Measurements from ENCODE around the gene ERICH6. TPM values are rescaled to one million over a fixed set of nuclear protein-coding genes. Genes with fewer than 3 reads are reported as not detected.

The ERICH6 gene
- total RNA-seq, 2 experiments from 2014 or later = not detected

- Mint-ChIP-seq H3K27me3 (no peaks in the 10 kb centered on the region), H3K36me3 (ENCODE audit: low read depth) (peaks cover 56% of the 10 kb centered on the region), H3K4me1 (ENCODE audit: low read depth) (peaks cover 76% of the 10 kb centered on the region), H3K4me3 (peak overlapping the region; percentile 29), H3K9me3 (no peaks in the 10 kb centered on the region), H3K27ac (peak overlapping the region; percentile 99)
- ChIA-PET CTCF (interaction anchor here (1.2 to 1.9 kb wide), 6 partner anchors 14 to 49 kb away, joined by 3 to 9 read pairs (median 4); partner anchors contain the start of gene SIAH2), POLR2A (interaction anchor here (0.5 to 4.4 kb wide), 10 partner anchors 13 to 1575 kb away, joined by 3 to 125 read pairs (median 5); partner anchors contain the start of genes SELENOT and SIAH2)
- TF ChIP-seq CTCF (IDR thresholded peaks at IDR 0.05) = no peak
- DNase-seq (no peak), ATAC-seq (no peak)
- intact Hi-C loops (cut with micrococcal nuclease) = loop anchor here (2.0 kb wide), 1 partner anchor 16 kb away; no protein-coding TSS in a partner anchor
Observed at GRCh38 chr3:150738688-150739087, 35.0 kb upstream of the ERICH6 start.

GRCh38 chr3:150737874-150738679 is 34.4 kb upstream of the ERICH6 start:
- Mint-ChIP-seq H3K36me3 (ENCODE audit: low read depth) (peaks cover 50% of the 10 kb centered on the region), H3K27ac (peak overlapping the region; percentile 99), H3K4me3 (peak overlapping the region; percentile 29), H3K9me3 (no peaks in the 10 kb centered on the region), H3K27me3 (no peaks in the 10 kb centered on the region), H3K4me1 (ENCODE audit: low read depth) (peaks cover 74% of the 10 kb centered on the region)
- peak; percentile 67 for ATAC-seq
- peak; percentile 77 for DNase-seq
- intact Hi-C loops (cut with micrococcal nuclease) = loop anchor here (2.0 kb wide), 1 partner anchor 15 kb away; no protein-coding TSS in a partner anchor
- ChIA-PET POLR2A (interaction anchor here (0.5 to 4.4 kb wide), 12 partner anchors 14 to 1576 kb away, joined by 3 to 125 read pairs (median 4); partner anchors contain the start of genes SELENOT and SIAH2), CTCF (interaction anchor here (1.2 to 1.9 kb wide), 6 partner anchors 14 to 50 kb away, joined by 3 to 9 read pairs (median 4); partner anchors contain the start of gene SIAH2)
- TF ChIP-seq CTCF (IDR thresholded peaks at IDR 0.05) = no peak

GRCh38 chr3:150736903-150737832 is 33.4 kb upstream of the ERICH6 start:
- Mint-ChIP-seq H3K4me3 (no peak overlapping the region), H3K27me3 (no peaks in the 10 kb centered on the region), H3K9me3 (no peaks in the 10 kb centered on the region), H3K36me3 (ENCODE audit: low read depth) (peaks cover 42% of the 10 kb centered on the region), H3K4me1 (ENCODE audit: low read depth) (peaks cover 66% of the 10 kb centered on the region), H3K27ac (peak overlapping the region; percentile 99)
- ChIA-PET POLR2A (interaction anchor here (0.8 to 4.4 kb wide), 9 partner anchors 15 to 328 kb away, joined by 3 to 125 read pairs (median 6); partner anchors contain the start of gene SIAH2), CTCF (interaction anchor here (1.2 to 1.9 kb wide), 6 partner anchors 13 to 51 kb away, joined by 3 to 9 read pairs (median 4); partner anchors contain the start of gene SIAH2)
- intact Hi-C loops (cut with micrococcal nuclease) = no loop called here
- TF ChIP-seq CTCF (IDR thresholded peaks at IDR 0.05) = no peak
- ATAC-seq (no peak), DNase-seq (no peak)

GRCh38 chr3:150736316-150736719 is 32.6 kb upstream of the ERICH6 start:
- H3K27me3 Mint-ChIP-seq = no peaks in the 10 kb centered on the region
- peak overlapping the region; percentile 39 for H3K27ac Mint-ChIP-seq
- TF ChIP-seq CTCF (IDR thresholded peaks at IDR 0.05) = no peak
- intact Hi-C loops (cut with micrococcal nuclease) = no loop called here
- no peak overlapping the region for H3K4me3 Mint-ChIP-seq
- peaks cover 57% of the 10 kb centered on the region for H3K4me1 Mint-ChIP-seq (ENCODE audit: low read depth)
- ChIA-PET CTCF (interaction anchor here (0.8 to 1.5 kb wide), 4 partner anchors 12 to 52 kb away, joined by 3 to 10 read pairs (median 4); partner anchors contain the start of gene SIAH2), POLR2A (interaction anchor here (0.9 to 3.0 kb wide), 3 partner anchors 11 to 28 kb away, joined by 4 to 11 read pairs (median 9); partner anchors contain the start of gene SIAH2)
- no peaks in the 10 kb centered on the region for H3K9me3 Mint-ChIP-seq
- DNase-seq (no peak), ATAC-seq (no peak)
- peaks cover 33% of the 10 kb centered on the region for H3K36me3 Mint-ChIP-seq (ENCODE audit: low read depth)
